HG03521 (cell line): ENCODE measurements around the gene LNX2.
A peak's percentile ranks its signal among the peaks of the same experiment; 100 is the strongest.
"Not testable (repeated sequence)": the region's sequence is repeated elsewhere in the genome, so short reads cannot be mapped to it uniquely, and the experiment has no call there.

Experiments
- ATAC-seq: cut with Tn5 transposase; IDR thresholded peaks from one replicate; pipeline ENCODE4 v1.9.1; 2021; ENCODE audit warnings: mild to moderate bottlenecking, moderate library complexity; ENCODE audit not compliant: unreplicated experiment

The LNX2 gene

GRCh38 chr13:27638001-27638400 is 17.7 kb upstream of the LNX2 start:
- no peak for ATAC-seq

- no peak for ATAC-seq
Observed at GRCh38 chr13:27637289-27637626, 16.9 kb upstream of the LNX2 start.

GRCh38 chr13:27636589-27637288 is 16.4 kb upstream of the LNX2 start:
- ATAC-seq, result no peak

- ATAC-seq, result no peak
Observed at GRCh38 chr13:27635266-27635665, 14.9 kb upstream of the LNX2 start.

GRCh38 chr13:27634791-27635190 is 14.5 kb upstream of the LNX2 start:
- ATAC-seq, result no peak

GRCh38 chr13:27634231-27634630 is 13.9 kb upstream of the LNX2 start:
- no peak for ATAC-seq

GRCh38 chr13:27632648-27633047 is 12.3 kb upstream of the LNX2 start:
- ATAC-seq, result no peak

- ATAC-seq, result no peak
Observed at GRCh38 chr13:27632214-27632613, 11.9 kb upstream of the LNX2 start.

GRCh38 chr13:27631665-27632064 is 11.3 kb upstream of the LNX2 start:
- no peak for ATAC-seq

- ATAC-seq, result no peak
Observed at GRCh38 chr13:27631156-27631555, 10.8 kb upstream of the LNX2 start.

GRCh38 chr13:27628766-27629165 is 8.4 kb upstream of the LNX2 start:
- ATAC-seq, result not testable (repeated sequence)

- no peak for ATAC-seq
Observed at GRCh38 chr13:27628081-27628480, 7.8 kb upstream of the LNX2 start.

GRCh38 chr13:27627380-27627779 is 7.1 kb upstream of the LNX2 start:
- ATAC-seq, result no peak

- ATAC-seq, result no peak
Observed at GRCh38 chr13:27625839-27626238, 5.5 kb upstream of the LNX2 start.

- ATAC-seq, result no peak
Observed at GRCh38 chr13:27624071-27624470, 3.7 kb upstream of the LNX2 start.

- ATAC-seq, result no peak
Observed at GRCh38 chr13:27622881-27623280, 2.6 kb upstream of the LNX2 start.

GRCh38 chr13:27622102-27622820 is 1.9 kb upstream of the LNX2 start:
- no peak for ATAC-seq

GRCh38 chr13:27621366-27622101 is 1.2 kb upstream of the LNX2 start, which contains the start of gene POLR1D:
Gene POLR1D (plus strand): TSS chr13:27621892. CDS start chr13:27621984, 92 bp downstream.
- peak; percentile 60 for ATAC-seq

GRCh38 chr13:27621116-27621365 is 712 bp upstream of the LNX2 start:
- no peak for ATAC-seq

- peak; percentile 19 for ATAC-seq
Observed at GRCh38 chr13:27619728-27620376, 477 bp downstream of the LNX2 start.

GRCh38 chr13:27619093-27619727 is 1.1 kb downstream of the LNX2 start:
- ATAC-seq, result no peak
